HS-27A (cell line): ENCODE results near the gene SLC5A5.
"Not testable (repeated sequence)": the region's sequence is repeated elsewhere in the genome, so short reads cannot be mapped to it uniquely, and the experiment has no call there.

ENCODE experiments used
- DNase-seq: peaks from one replicate; pipeline ENCODE4 v3.0.0-alpha.2; 2012; ENCODE audit warnings: low read depth, missing footprints

Gene SLC5A5

GRCh38 chr19:17871032-17871877 is 490 bp upstream of the SLC5A5 start:
- no peak for DNase-seq

GRCh38 chr19:17872251-17873001 is 681 bp downstream of the SLC5A5 start:
- DNase-seq, result no peak

- DNase-seq, result no peak
Measured at GRCh38 chr19:17873786-17874757, 2.3 kb downstream of the SLC5A5 start.

- no peak for DNase-seq
Measured at GRCh38 chr19:17874758-17875135, 3.0 kb downstream of the SLC5A5 start.

DNA sequence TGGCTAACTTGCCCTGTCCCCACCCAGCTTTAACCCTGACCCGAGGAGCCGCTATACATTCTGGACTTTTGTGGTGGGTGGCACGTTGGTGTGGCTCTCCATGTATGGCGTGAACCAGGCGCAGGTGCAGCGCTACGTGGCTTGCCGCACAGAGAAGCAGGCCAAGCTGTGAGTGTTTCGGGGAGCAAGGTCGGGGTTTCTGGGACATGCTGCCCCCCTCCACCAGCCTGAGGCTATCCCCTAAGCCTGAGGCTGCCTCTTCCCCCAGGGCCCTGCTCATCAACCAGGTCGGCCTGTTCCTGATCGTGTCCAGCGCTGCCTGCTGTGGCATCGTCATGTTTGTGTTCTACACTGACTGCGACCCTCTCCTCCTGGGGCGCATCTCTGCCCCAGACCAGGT is 6.0 kb downstream of the SLC5A5 start:
- DNase-seq, result no peak

DNA sequence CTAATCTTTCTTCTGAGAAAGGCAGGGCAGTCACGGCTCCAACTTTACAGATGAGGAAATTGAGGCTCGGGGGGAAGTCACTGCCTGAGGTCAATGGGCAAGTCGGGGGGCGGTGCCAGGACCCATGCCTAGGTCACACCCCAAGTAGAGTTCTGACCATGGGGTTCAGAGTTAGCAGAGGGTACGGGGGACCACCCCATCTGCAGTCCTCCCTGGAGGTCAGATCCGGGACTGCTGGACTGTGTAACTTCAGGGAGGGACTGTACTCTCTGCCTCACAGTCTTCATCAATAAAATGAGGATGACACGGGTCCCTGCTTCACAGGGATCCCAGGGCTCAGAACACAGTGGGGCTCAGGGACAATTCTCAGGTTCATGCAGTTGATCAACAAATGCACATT is 7.7 kb downstream of the SLC5A5 start:
- DNase-seq, result no peak

GRCh38 chr19:17881701-17882100 is 10.0 kb downstream of the SLC5A5 start:
- no peak for DNase-seq

DNA sequence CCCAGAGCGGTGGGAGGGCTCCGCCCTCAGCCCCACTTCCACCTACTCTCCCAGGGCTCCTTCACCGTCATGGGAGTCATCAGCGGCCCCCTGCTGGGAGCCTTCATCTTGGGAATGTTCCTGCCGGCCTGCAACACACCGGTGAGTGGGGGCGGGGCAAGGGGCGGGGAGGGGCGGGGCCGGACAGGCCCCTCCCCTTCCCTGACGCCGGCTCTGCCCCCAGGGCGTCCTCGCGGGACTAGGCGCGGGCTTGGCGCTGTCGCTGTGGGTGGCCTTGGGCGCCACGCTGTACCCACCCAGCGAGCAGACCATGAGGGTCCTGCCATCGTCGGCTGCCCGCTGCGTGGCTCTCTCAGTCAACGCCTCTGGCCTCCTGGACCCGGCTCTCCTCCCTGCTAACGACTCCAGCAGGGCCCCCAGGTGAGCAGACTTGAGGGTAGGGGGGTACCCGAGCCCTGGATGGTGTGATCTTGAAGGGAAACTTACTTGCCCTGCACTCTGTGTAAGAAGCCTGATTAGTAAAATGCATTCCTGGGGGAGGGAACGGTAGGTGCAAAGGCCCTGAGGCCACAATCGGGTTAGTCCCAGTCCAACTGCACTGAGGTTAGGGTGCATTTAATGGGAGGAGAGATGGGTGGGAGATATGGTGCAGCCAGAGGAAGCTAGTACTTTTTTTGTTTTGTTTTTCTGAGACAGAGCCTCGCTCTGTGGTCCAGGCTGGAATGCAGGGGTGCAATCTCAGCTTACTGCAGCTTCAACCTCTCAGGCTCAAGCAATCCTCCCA is 12.1 kb downstream of the SLC5A5 start:
- no peak for DNase-seq

- no peak for DNase-seq
Measured at GRCh38 chr19:17886515-17886914, 14.8 kb downstream of the SLC5A5 start.

DNA sequence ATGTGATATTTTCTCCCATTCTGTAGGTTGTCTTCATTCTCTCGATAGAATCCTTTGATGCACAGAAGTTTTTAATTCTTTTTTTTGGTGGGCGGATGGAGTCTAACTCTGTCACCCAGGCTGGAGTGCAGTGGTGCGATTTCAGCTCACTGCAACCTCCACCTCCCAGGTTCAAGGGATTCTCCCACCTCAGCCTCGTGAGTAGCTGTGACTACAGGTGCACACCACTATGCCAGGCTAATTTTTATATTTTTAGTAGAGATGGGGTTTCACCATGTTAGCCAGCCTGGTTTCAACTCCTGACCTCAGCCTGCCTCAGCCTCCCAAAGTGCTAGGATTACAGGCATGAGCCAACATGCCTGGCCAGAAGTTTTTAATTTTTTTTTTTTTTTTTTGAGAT is 15.5 kb downstream of the SLC5A5 start:
- not testable (repeated sequence) for DNase-seq

GRCh38 chr19:17888260-17888659 is 16.5 kb downstream of the SLC5A5 start:
- DNase-seq, result no peak

DNA sequence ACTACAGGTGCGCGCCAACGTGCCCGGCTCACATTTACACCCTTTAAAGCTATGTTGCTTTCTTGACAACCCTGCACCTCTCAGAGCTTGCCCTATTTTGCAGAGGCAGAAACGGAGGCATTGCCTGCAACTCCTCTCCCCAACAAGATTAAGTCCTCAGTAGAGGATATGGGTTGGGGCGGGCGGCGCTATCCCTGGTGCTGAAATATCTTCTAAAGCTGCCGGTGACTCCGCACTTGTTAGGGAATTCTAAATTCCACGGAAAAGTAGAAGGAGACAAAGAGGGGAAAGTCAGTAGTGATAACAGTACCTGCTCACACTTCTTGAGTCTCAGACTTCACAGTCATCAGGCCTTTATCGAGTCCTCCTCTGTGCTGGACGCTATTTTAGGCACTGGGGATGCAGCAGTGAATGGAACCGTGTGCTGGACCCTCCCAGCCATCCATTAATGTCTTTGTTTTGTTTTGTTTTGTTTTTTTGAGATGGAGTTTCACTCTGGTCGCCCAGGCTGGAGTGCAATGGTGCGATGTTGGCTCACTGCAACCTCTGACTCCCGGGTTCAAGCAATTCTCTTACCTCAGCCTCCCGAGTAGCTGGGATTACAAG is 18.0 kb downstream of the SLC5A5 start:
- no peak for DNase-seq

DNA sequence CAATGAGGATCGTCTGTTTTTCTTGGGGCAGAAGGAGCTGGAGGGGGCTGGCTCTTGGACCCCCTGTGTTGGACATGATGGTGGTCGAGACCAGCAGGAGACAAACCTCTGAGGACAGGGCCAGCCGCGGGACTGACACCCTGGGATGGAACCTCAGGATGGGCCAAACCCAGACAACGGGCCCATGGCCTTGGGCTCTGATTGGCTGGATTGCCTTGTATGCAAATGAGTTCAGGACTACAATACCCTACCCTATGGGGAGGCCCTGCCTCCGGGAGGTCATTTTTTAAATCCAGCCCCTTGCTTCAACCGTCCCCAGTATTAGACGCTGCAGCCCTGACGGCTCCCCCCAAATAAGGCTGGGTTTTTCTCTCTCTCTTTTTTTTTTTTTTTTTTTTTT is 22.0 kb downstream of the SLC5A5 start:
- DNase-seq, result no peak

- DNase-seq, result no peak
Measured at GRCh38 chr19:17902701-17903100, 31.0 kb downstream of the SLC5A5 start.

- no peak for DNase-seq
Measured at GRCh38 chr19:17908244-17908643, 36.5 kb downstream of the SLC5A5 start.

GRCh38 chr19:17909003-17909732 is 37.4 kb downstream of the SLC5A5 start:
- no peak for DNase-seq

- no peak for DNase-seq
Measured at GRCh38 chr19:17910791-17911360, 39.1 kb downstream of the SLC5A5 start.

DNA sequence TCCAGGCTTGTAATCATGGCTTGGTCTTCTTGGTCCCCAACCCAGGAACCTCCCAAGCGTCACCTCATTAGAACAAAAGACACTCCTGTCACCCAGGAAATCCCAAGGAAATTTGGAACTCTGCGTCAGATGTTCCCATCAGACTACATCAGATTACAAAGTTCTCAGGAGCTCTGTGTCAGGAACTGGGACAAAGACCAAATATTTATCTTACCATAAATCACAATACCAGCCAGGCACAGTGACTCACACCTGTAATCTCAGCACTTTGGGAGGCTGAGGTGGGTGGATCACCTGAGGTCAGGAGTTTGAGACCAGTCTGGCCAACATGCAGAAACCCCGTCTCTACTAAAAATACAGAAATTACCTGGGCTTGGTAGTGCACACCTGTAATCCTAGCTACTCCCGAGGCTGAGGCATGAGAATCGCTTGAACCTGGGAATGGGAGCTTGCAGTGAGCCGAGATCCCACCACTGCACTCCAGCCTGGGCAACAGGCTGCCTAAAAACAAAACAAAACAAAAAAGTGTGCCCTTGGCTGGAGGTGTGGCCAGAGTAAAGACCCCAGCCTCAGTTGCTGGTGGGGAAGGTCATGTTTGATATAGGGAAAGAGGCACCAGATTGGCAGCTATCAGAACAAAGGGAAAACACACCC is 44.3 kb downstream of the SLC5A5 start:
- no peak for DNase-seq

GRCh38 chr19:17918151-17918550 is 46.4 kb downstream of the SLC5A5 start:
- not testable (repeated sequence) for DNase-seq
